ENCODE results near the gene STRADB. TPM values are rescaled to one million over a fixed set of nuclear protein-coding genes. Genes with fewer than 3 reads are reported as not detected.

Gene STRADB
- total RNA-seq, 1 donor from 2014 or later = 40.5 TPM

DNA sequence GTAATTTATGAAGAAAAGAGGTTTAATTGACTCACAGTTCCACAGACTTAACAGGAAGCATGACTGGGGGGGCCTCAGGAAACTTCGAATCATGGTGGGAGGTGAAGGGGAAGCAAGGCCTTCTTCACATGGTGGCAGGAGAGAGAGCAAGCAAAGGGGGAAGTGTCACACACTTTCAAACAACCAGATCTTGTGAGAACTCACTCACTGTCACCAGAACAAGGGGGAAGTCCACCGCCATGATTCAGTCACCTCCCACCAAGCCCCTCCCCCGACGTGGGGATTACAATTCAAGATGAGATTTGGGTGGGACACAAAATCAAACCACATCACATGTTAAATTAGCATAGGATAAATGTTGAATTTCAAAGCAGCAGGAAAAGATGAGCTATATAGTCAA lies 56.2 kb downstream of the STRADB start:
- H3K9me3 Mint-ChIP-seq (ENCODE audit: unreplicated experiment) = peaks cover 2% of the 10 kb centered on the region
- H3K4me1 Mint-ChIP-seq (ENCODE audit: low read depth, unreplicated experiment) = no peaks in the 10 kb centered on the region
- no peak overlapping the region for H3K4me3 Mint-ChIP-seq (ENCODE audit: unreplicated experiment)
- peaks cover 3% of the 10 kb centered on the region for H3K36me3 Mint-ChIP-seq (ENCODE audit: unreplicated experiment)
- no peaks in the 10 kb centered on the region for H3K27me3 Mint-ChIP-seq (ENCODE audit: unreplicated experiment)
- DNase-seq = no peak
- H3K27ac Mint-ChIP-seq (ENCODE audit: unreplicated experiment) = no peak overlapping the region
- TF ChIP-seq, protein P1, sequence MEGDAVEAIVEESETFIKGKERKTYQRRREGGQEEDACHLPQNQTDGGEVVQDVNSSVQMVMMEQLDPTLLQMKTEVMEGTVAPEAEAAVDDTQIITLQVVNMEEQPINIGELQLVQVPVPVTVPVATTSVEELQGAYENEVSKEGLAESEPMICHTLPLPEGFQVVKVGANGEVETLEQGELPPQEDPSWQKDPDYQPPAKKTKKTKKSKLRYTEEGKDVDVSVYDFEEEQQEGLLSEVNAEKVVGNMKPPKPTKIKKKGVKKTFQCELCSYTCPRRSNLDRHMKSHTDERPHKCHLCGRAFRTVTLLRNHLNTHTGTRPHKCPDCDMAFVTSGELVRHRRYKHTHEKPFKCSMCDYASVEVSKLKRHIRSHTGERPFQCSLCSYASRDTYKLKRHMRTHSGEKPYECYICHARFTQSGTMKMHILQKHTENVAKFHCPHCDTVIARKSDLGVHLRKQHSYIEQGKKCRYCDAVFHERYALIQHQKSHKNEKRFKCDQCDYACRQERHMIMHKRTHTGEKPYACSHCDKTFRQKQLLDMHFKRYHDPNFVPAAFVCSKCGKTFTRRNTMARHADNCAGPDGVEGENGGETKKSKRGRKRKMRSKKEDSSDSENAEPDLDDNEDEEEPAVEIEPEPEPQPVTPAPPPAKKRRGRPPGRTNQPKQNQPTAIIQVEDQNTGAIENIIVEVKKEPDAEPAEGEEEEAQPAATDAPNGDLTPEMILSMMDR (IDR thresholded peaks at IDR 0.05; ENCODE audit: partially characterized antibody, unreplicated experiment) = no peak

DNA sequence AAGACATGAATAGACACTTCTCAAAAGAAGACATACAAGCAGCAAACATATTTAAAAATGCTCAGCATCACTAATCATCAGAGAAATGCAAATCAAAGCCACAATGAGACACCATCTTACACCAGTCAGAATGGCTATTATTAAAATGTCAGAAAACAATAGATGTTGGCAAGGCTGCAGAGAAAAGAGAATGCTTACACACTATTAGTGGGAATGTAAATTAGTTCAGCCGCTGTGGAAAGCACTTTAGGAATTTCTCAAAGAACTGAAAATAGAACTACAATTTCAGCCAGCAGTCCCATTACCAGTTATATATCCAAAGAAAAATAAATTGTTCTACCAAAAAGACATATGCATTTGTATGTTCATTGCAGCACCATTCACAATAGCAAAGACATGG lies 61.7 kb downstream of the STRADB start:
- Mint-ChIP-seq H3K27me3 (ENCODE audit: unreplicated experiment) (no peaks in the 10 kb centered on the region), H3K36me3 (ENCODE audit: unreplicated experiment) (no peaks in the 10 kb centered on the region), H3K9me3 (ENCODE audit: unreplicated experiment) (no peaks in the 10 kb centered on the region), H3K4me3 (ENCODE audit: unreplicated experiment) (no peak overlapping the region), H3K27ac (ENCODE audit: unreplicated experiment) (no peak overlapping the region), H3K4me1 (ENCODE audit: low read depth, unreplicated experiment) (peaks cover 4% of the 10 kb centered on the region)
- TF ChIP-seq, protein P1 (IDR thresholded peaks at IDR 0.05; ENCODE audit: partially characterized antibody, unreplicated experiment) = no peak
- DNase-seq = no peak

DNA sequence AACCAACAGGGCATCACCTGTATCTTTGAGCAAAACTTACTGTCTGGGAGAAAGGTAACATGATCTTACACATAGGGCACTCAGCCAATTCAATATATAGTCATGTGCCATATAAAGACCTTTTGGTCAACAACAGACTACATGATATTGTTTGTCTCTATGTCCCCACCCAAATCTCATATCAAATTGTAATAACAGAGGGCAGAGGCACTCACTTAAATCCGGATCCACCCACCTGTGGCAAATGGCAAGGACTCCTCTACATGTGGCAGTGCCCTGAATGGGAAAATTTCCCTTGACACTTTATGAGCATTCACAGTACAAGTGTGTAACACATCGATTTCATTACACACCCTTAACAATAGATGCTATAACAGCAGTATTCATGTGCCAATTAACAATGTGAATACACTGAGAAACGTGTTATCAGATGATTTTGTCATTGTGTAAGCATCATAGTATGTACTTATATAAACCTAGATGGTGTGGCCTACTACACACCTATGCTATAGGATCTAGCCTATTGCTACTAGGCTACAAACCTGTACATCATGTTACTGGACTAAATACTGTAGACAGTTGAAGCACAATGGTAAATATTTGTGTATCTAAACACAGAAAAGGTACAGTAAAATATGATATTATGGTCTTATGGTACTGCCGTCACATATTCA lies 64.2 kb downstream of the STRADB start:
- no peaks in the 10 kb centered on the region for H3K27me3 Mint-ChIP-seq (ENCODE audit: unreplicated experiment)
- peaks cover 7% of the 10 kb centered on the region for H3K9me3 Mint-ChIP-seq (ENCODE audit: unreplicated experiment)
- peaks cover 4% of the 10 kb centered on the region for H3K4me1 Mint-ChIP-seq (ENCODE audit: low read depth, unreplicated experiment)
- H3K4me3 Mint-ChIP-seq (ENCODE audit: unreplicated experiment) = no peak overlapping the region
- DNase-seq = no peak
- no peak overlapping the region for H3K27ac Mint-ChIP-seq (ENCODE audit: unreplicated experiment)
- peaks cover 13% of the 10 kb centered on the region for H3K36me3 Mint-ChIP-seq (ENCODE audit: unreplicated experiment)
- TF ChIP-seq, protein P1 (IDR thresholded peaks at IDR 0.05; ENCODE audit: partially characterized antibody, unreplicated experiment) = no peak

DNA sequence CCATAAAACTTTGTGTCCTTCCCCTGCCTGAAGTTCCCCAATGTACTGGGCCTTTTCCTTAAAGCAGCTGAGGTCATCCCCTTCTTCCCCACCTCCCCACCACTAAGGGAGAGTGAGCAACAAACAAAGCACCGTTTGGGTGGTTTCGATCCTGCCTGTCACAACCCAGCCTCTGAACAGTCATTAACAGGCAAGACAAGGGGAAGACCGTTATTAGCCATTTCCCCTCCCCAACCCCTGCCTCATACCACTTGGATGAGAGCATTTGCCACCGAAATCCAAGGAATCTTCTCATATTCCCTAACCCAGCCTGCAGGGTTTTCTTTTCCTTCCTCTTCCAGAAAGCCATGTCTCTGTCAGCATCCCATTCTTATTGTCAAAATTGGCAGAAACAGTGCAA lies 65.6 kb downstream of the STRADB start:
- TF ChIP-seq, protein P1 (IDR thresholded peaks at IDR 0.05; ENCODE audit: partially characterized antibody, unreplicated experiment) = no peak
- no peak for DNase-seq
- peaks cover 4% of the 10 kb centered on the region for H3K4me1 Mint-ChIP-seq (ENCODE audit: low read depth, unreplicated experiment)
- H3K36me3 Mint-ChIP-seq (ENCODE audit: unreplicated experiment) = peaks cover 19% of the 10 kb centered on the region
- H3K4me3 Mint-ChIP-seq (ENCODE audit: unreplicated experiment) = no peak overlapping the region
- H3K9me3 Mint-ChIP-seq (ENCODE audit: unreplicated experiment) = peaks cover 7% of the 10 kb centered on the region
- no peaks in the 10 kb centered on the region for H3K27me3 Mint-ChIP-seq (ENCODE audit: unreplicated experiment)
- H3K27ac Mint-ChIP-seq (ENCODE audit: unreplicated experiment) = no peak overlapping the region

DNA sequence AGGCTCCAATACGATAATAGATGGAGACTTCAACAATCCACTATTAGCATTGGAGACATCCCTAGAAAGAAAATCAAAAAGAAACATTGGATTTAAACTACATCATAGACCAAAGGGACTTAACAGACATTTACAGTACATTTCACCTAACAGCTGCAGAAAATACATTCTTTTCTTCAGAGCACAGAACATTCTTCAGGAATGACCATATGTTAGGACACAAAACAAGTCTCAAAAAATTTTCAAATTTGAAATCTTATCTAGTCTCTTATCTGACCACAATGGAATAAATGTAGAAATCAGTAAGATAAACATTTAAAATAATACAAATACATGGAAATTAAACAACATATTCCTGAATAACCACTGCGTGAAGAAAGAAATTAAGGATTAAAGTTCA lies 68.7 kb downstream of the STRADB start:
- TF ChIP-seq, protein P1 (IDR thresholded peaks at IDR 0.05; ENCODE audit: partially characterized antibody, unreplicated experiment) = no peak
- Mint-ChIP-seq H3K27me3 (ENCODE audit: unreplicated experiment) (peaks cover 2% of the 10 kb centered on the region), H3K4me1 (ENCODE audit: low read depth, unreplicated experiment) (peaks cover 4% of the 10 kb centered on the region), H3K27ac (ENCODE audit: unreplicated experiment) (no peak overlapping the region), H3K36me3 (ENCODE audit: unreplicated experiment) (peaks cover 27% of the 10 kb centered on the region), H3K4me3 (ENCODE audit: unreplicated experiment) (no peak overlapping the region), H3K9me3 (ENCODE audit: unreplicated experiment) (peaks cover 7% of the 10 kb centered on the region)
- no peak for DNase-seq

Measured in glutamatergic neuron (in vitro differentiated cells).